HEK293 (cell line): Measurements from ENCODE around the gene ADRM1.

ENCODE experiments used
- CTCF ChIA-PET: fragments of 350-600 bp; formaldehyde crosslinking; extraction: SDS; loops from one replicate; lab custom pipeline; 2021; ENCODE audit warnings: antibody characterized with exemption; lab: Yijun Ruan, JAX
- POLR2A ChIA-PET: fragments of 300-600 bp; formaldehyde crosslinking; extraction: SDS; loops from one replicate; lab custom pipeline; 2020; ENCODE audit warnings: antibody characterized with exemption, inconsistent platforms; lab: Yijun Ruan, JAX
- H3K27ac ChIP-seq: fragments of 200-500 bp; sonication (Bioruptor generic); 2 replicates; pipeline ENCODE4 v1.5.1; 2014; ENCODE audit warnings: low read depth, low read length, control low read depth, inconsistent platforms; ENCODE audit errors: extremely low read depth
- H3K36me3 ChIP-seq, 2 experiments: fragments of 200-500 bp in 1 of 2; sonication (Bioruptor generic) in 1 of 2; 1 replicate in 1 of 2; 2 replicates in 1 of 2; pipeline ENCODE4 v1.5.1; 2014 to 2017; ENCODE audit warnings: inconsistent platforms in 2 of 2, low read length in 2 of 2; ENCODE audit not compliant: control insufficient read depth in 2 of 2, insufficient read depth in 1 of 2
- H3K4me1 ChIP-seq: fragments of 200-500 bp; sonication (Bioruptor generic); 2 replicates; pipeline ENCODE4 v1.5.1; 2014; ENCODE audit warnings: mild to moderate bottlenecking, low read length, inconsistent platforms; ENCODE audit not compliant: control insufficient read depth, insufficient read depth
- H3K4me3 ChIP-seq: 2 replicates; pipeline ENCODE4 v1.5.1; 2011; ENCODE audit warnings: low read depth, mild to moderate bottlenecking, control low read depth, low read length, moderate library complexity
- H3K9me3 ChIP-seq: fragments of 200-500 bp; sonication (Bioruptor generic); 2 replicates; pipeline ENCODE4 v1.5.1; 2014; ENCODE audit warnings: low read depth, low read length, inconsistent platforms; ENCODE audit not compliant: control insufficient read depth, insufficient read depth
- FEZF1 ChIP-seq: fragments of 450-650 bp; formaldehyde crosslinking; IDR thresholded peaks from 2 replicates; pipeline ENCODE4 v1.5.1; 2016; ENCODE audit warnings: missing biosample characterization, missing genetic modification characterization
- GLIS2 ChIP-seq: fragments of 450-650 bp; formaldehyde crosslinking; IDR thresholded peaks from 2 replicates; pipeline ENCODE4 v1.5.1; 2016; ENCODE audit warnings: missing biosample characterization, missing genetic modification characterization
- KLF10 ChIP-seq: fragments of 450-650 bp; IDR thresholded peaks from 2 replicates; pipeline ENCODE4 v1.5.1; 2018; ENCODE audit warnings: missing biosample characterization, mild to moderate bottlenecking, missing genetic modification characterization
- MZF1 ChIP-seq: fragments of 450-650 bp; formaldehyde crosslinking; IDR thresholded peaks from 2 replicates; pipeline ENCODE4 v1.5.1; 2017; ENCODE audit warnings: missing biosample characterization, missing genetic modification characterization, borderline replicate concordance
- TCF7L2 ChIP-seq: IDR thresholded peaks from 2 replicates; pipeline ENCODE4 v1.6.1; 2011; ENCODE audit warnings: low read depth, mild to moderate bottlenecking, inconsistent platforms, low read length, moderate library complexity, borderline replicate concordance
- ZBTB17 ChIP-seq: fragments of 450-650 bp; formaldehyde crosslinking; IDR thresholded peaks from 2 replicates; pipeline ENCODE4 v1.5.1; 2016; ENCODE audit warnings: missing biosample characterization, missing genetic modification characterization
- ZNF10 ChIP-seq: fragments of 450-650 bp; formaldehyde crosslinking; IDR thresholded peaks from 2 replicates; pipeline ENCODE4 v1.5.1; 2017; ENCODE audit warnings: missing biosample characterization, missing genetic modification characterization
- ZNF132 ChIP-seq: fragments of 450-650 bp; formaldehyde crosslinking; IDR thresholded peaks from 2 replicates; pipeline ENCODE4 v1.5.1; 2017; ENCODE audit warnings: missing biosample characterization, missing genetic modification characterization, borderline replicate concordance
- ZNF140 ChIP-seq: fragments of 450-650 bp; formaldehyde crosslinking; IDR thresholded peaks from 2 replicates; pipeline ENCODE4 v1.5.1; 2016; ENCODE audit warnings: missing biosample characterization, missing genetic modification characterization
- ZNF169 ChIP-seq: fragments of 450-650 bp; formaldehyde crosslinking; IDR thresholded peaks from 2 replicates; pipeline ENCODE4 v1.5.1; 2016; ENCODE audit warnings: missing biosample characterization, missing genetic modification characterization
- ZNF174 ChIP-seq: fragments of 450-650 bp; formaldehyde crosslinking; IDR thresholded peaks from 2 replicates; pipeline ENCODE4 v1.5.0; 2017; ENCODE audit warnings: missing biosample characterization, mild to moderate bottlenecking, missing genetic modification characterization
- ZNF184 ChIP-seq: fragments of 450-650 bp; IDR thresholded peaks from 2 replicates; pipeline ENCODE4 v1.5.1; 2018; ENCODE audit warnings: missing biosample characterization, mild to moderate bottlenecking, missing genetic modification characterization
- ZNF214 ChIP-seq: fragments of 450-650 bp; formaldehyde crosslinking; IDR thresholded peaks from 2 replicates; pipeline ENCODE4 v1.5.1; 2017; ENCODE audit warnings: missing biosample characterization, mild to moderate bottlenecking, missing genetic modification characterization, borderline replicate concordance
- ZNF350 ChIP-seq: fragments of 450-650 bp; formaldehyde crosslinking; IDR thresholded peaks from 2 replicates; pipeline ENCODE4 v1.5.0; 2017; ENCODE audit warnings: missing biosample characterization, mild to moderate bottlenecking, missing genetic modification characterization
- ZNF433 ChIP-seq: fragments of 450-650 bp; formaldehyde crosslinking; IDR thresholded peaks from 2 replicates; pipeline ENCODE4 v1.5.1; 2016; ENCODE audit warnings: missing biosample characterization, missing genetic modification characterization, low read depth
- ZNF473 ChIP-seq: fragments of 450-650 bp; formaldehyde crosslinking; IDR thresholded peaks from 2 replicates; pipeline ENCODE4 v1.5.1; 2017; ENCODE audit warnings: missing biosample characterization, missing genetic modification characterization
- ZNF600 ChIP-seq: fragments of 450-650 bp; formaldehyde crosslinking; IDR thresholded peaks from 2 replicates; pipeline ENCODE4 v1.5.1; 2016; ENCODE audit warnings: missing biosample characterization, missing genetic modification characterization
- ZNF645 ChIP-seq: fragments of 450-650 bp; formaldehyde crosslinking; IDR thresholded peaks from 2 replicates; pipeline ENCODE4; 2016; ENCODE audit warnings: missing biosample characterization, missing genetic modification characterization
- ZNF776 ChIP-seq: fragments of 450-650 bp; formaldehyde crosslinking; IDR thresholded peaks from 2 replicates; pipeline ENCODE4 v1.5.0; 2017; ENCODE audit warnings: missing biosample characterization, missing genetic modification characterization, borderline replicate concordance
- TF ChIP-seq, protein P1 (sequence below): fragments of 450-650 bp; formaldehyde crosslinking; conservative IDR thresholded peaks from 2 replicates; pipeline ENCODE4 v1.5.1; 2016; ENCODE audit warnings: low read depth, missing biosample characterization, missing genetic modification characterization
- TF ChIP-seq, protein P2 (sequence below): sonication (generic); formaldehyde crosslinking; IDR thresholded peaks from 2 replicates; pipeline ENCODE4 v1.8.1; 2022; ENCODE audit warnings: mild to moderate bottlenecking, moderate library complexity, missing genetic modification reagents
- TF ChIP-seq, protein P3 (sequence below): fragments of 450-650 bp; formaldehyde crosslinking; IDR thresholded peaks from 2 replicates; pipeline ENCODE4 v1.5.1; 2016; ENCODE audit warnings: missing biosample characterization, missing genetic modification characterization

The ADRM1 gene

DNA sequence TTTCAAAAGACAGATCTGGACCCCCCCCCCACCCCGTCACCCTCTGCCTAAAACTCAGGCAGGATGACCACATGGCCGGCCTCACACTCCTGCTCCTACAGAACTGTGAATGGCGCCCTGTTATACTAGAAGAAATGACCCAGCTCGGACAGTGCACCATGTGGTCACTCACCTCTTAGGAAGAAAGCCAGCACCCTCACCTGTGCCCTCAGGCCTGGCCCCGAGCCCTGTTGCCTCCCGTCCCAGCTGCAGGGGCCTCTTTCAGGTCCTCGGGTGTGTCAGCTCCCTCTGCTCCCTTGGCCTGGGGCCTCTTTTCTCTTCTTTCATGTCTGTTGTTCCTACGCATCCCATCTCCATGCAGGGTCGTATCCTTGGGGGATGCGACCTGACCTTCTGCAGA, 40.7 kb upstream of the ADRM1 start:
- no peaks in the 10 kb centered on the region for H3K9me3 ChIP-seq
- TF ChIP-seq ZNF10 (tag by site-specific recombination) (no peak), MZF1 (tag by site-specific recombination) (no peak), ZNF214 (no peak), ZNF140 (no peak), ZNF184 (tag by site-specific recombination) (no peak), ZNF473 (no peak)
- TF ChIP-seq, protein P1, sequence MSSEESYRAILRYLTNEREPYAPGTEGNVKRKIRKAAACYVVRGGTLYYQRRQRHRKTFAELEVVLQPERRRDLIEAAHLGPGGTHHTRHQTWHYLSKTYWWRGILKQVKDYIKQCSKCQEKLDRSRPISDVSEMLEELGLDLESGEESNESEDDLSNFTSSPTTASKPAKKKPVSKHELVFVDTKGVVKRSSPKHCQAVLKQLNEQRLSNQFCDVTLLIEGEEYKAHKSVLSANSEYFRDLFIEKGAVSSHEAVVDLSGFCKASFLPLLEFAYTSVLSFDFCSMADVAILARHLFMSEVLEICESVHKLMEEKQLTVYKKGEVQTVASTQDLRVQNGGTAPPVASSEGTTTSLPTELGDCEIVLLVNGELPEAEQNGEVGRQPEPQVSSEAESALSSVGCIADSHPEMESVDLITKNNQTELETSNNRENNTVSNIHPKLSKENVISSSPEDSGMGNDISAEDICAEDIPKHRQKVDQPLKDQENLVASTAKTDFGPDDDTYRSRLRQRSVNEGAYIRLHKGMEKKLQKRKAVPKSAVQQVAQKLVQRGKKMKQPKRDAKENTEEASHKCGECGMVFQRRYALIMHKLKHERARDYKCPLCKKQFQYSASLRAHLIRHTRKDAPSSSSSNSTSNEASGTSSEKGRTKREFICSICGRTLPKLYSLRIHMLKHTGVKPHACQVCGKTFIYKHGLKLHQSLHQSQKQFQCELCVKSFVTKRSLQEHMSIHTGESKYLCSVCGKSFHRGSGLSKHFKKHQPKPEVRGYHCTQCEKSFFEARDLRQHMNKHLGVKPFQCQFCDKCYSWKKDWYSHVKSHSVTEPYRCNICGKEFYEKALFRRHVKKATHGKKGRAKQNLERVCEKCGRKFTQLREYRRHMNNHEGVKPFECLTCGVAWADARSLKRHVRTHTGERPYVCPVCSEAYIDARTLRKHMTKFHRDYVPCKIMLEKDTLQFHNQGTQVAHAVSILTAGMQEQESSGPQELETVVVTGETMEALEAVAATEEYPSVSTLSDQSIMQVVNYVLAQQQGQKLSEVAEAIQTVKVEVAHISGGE (tag by site-specific recombination), result no peak
- TF ChIP-seq, protein P2, sequence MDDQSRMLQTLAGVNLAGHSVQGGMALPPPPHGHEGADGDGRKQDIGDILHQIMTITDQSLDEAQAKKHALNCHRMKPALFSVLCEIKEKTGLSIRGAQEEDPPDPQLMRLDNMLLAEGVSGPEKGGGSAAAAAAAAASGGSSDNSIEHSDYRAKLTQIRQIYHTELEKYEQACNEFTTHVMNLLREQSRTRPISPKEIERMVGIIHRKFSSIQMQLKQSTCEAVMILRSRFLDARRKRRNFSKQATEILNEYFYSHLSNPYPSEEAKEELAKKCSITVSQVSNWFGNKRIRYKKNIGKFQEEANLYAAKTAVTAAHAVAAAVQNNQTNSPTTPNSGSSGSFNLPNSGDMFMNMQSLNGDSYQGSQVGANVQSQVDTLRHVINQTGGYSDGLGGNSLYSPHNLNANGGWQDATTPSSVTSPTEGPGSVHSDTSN (CRISPR knock-in tag), result no peak
- H3K36me3 ChIP-seq, result peaks cover 4 to 92% of the 10 kb centered on the region in 2 experiments; a peak in 2 of 3 replicates
- H3K27ac ChIP-seq, result no peak overlapping the region
- ChIA-PET CTCF (no interaction called here), POLR2A (interaction anchor here (0.6 kb wide), 1 partner anchor 45 kb away, joined by 6 read pairs; no protein-coding TSS in a partner anchor)
- no peaks in the 10 kb centered on the region for H3K4me1 ChIP-seq
- no peak overlapping the region for H3K4me3 ChIP-seq

DNA sequence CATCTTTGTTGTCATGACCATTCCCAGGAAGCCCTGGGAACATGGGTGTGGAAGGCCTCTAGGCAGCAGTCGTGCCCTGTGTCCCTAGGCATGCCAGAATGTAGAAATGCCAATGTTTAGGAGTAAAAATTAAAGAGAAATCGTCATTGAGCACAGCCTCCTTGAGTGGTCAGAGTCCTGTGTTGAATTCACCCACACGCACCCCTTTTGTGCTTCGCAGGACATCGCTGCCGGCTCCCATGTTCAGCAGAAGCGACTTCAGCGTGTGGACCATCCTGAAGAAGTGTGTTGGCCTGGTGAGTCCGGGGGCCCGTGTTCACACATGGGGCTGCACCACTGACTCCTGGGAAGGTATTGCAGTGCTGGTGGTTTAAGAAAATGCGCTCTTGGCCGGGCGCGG, 39.4 kb upstream of the ADRM1 start:
- Histone ChIP-seq H3K27ac (no peak overlapping the region), H3K36me3 (peaks cover 4 to 86% of the 10 kb centered on the region in 2 experiments; a peak in 2 of 3 replicates), H3K4me3 (no peak overlapping the region), H3K4me1 (no peaks in the 10 kb centered on the region), H3K9me3 (no peaks in the 10 kb centered on the region)
- TF ChIP-seq KLF10 (tag by site-specific recombination) (no peak), ZBTB17 (no peak), ZNF433 (tag by site-specific recombination) (no peak), GLIS2 (tag by site-specific recombination) (no peak), ZNF350 (tag by site-specific recombination) (no peak), ZNF169 (tag by site-specific recombination) (no peak), ZNF776 (tag by site-specific recombination) (no peak), TCF7L2 (no peak), FEZF1 (tag by site-specific recombination) (no peak), ZNF645 (tag by site-specific recombination) (no peak), ZNF174 (tag by site-specific recombination) (no peak), ZNF600 (tag by site-specific recombination) (no peak), ZNF132 (tag by site-specific recombination) (no peak)
- TF ChIP-seq, protein P3, sequence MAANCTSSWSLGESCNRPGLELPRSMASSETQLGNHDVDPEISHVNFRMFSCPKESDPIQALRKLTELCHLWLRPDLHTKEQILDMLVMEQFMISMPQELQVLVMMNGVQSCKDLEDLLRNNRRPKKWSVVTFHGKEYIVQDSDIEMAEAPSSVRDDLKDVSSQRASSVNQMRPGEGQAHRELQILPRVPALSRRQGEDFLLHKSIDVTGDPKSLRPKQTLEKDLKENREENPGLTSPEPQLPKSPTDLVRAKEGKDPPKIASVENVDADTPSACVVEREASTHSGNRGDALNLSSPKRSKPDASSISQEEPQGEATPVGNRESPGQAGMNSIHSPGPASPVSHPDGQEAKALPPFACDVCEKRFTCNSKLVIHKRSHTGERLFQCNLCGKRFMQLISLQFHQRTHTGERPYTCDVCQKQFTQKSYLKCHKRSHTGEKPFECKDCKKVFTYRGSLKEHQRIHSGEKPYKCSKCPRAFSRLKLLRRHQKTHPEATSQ (tag by site-specific recombination), result no peak
- TF ChIP-seq, protein P1 (tag by site-specific recombination), result no peak
- ChIA-PET CTCF (no interaction called here), POLR2A (no interaction called here)
